PFSK-1 (cell line): Measurements from ENCODE around the gene GDPD4.

Experiments used
- POLR2AphosphoS5 ChIP-seq: IDR thresholded peaks from 2 replicates; pipeline ENCODE4 v1.6.1; 2012; ENCODE audit warnings: low read depth, mild to moderate bottlenecking, control low read depth, low read length, moderate library complexity
- REST ChIP-seq, 2 experiments: IDR thresholded peaks; 2 replicates each; pipeline versions ENCODE4 v1.6.1 to v1.8.0; 2011 to 2012; ENCODE audit warnings: low read depth in 2 of 2, low read length in 2 of 2, control low read depth in 1 of 2, inconsistent platforms in 1 of 2, mild to moderate bottlenecking in 1 of 2, moderate library complexity in 1 of 2; ENCODE audit not compliant: insufficient read depth in 1 of 2
- TAF1 ChIP-seq: IDR thresholded peaks from 2 replicates; pipeline ENCODE4 v1.6.1; 2012; ENCODE audit warnings: low read length, control low read depth, borderline replicate concordance; ENCODE audit not compliant: insufficient read depth

GRCh38 chr11:77312107-77312506 lies 10.6 kb upstream of the GDPD4 start:
- TF ChIP-seq REST (IDR thresholded peaks at IDR 0.05; ENCODE audit: insufficient read depth in 1 of 2, low read depth in 2 of 2, low read length in 2 of 2) (no peak), POLR2AphosphoS5 (no peak), TAF1 (no peak)
